ENCODE data around the gene TCP11X2. TPM values are rescaled to one million over a fixed set of nuclear protein-coding genes. Genes with fewer than 3 reads are reported as not detected.

TCP11X2 gene
- total RNA-seq, result not detected

DNA sequence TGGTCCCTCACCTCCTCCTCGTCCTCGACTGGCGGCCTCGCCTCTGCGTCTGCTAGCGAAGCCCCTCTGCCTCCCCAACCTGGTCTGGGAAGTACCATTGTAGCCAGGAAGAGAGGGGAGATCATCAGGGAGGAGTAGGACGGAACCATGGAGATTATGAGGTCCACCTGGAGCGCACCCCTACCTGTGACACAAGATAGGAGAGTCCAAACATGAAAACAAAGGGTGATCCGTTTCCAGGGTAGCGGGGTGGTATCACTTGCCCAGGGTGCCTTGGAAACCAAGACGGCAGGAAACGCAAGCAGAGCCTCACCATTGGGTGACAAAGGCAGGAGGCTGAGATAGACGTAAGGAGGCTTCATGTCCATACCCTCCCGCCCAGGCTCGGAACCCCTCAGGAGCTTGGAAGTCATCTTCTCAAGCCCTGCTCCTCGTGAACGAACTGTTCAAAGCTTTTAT is at the start of gene TCP11X2:
Gene TCP11X2, minus strand, starts transcription at position 51 of the 459 bp plus-strand sequence.

GRCh38 chrX:102515975-102516941 is 44.6 kb upstream of the TCP11X2 start, which contains the start of gene TMSB15A:
TMSB15A (minus strand) TSS chrX:102516739.

GRCh38 chrX:102439908-102440307 is 31.7 kb downstream of the TCP11X2 start, which contains the start of gene NXF2B:
NXF2B (minus strand) TSS chrX:102440008; CDS start chrX:102380036, 59,972 bp downstream.

Other genes starting within 250 kb of the TCP11X2 start
- gene NXF2, start 224.6 kb downstream of the TCP11X2 start, total RNA-seq, result not detected
- not detected for gene NXF2B, start 31.8 kb downstream of the TCP11X2 start, total RNA-seq
- gene TMSB15A, start 44.9 kb upstream of the TCP11X2 start, total RNA-seq, result 1 to 10 TPM; 5.0 to 7.2 TPM
- gene ARMCX5, start 127.7 kb upstream of the TCP11X2 start, total RNA-seq, result 10 to 100 TPM; 18.6 to 34.0 TPM
- gene GPRASP1, start 179.7 kb upstream of the TCP11X2 start, total RNA-seq, result 1 to 10 TPM; 1.0 to 1.3 TPM
- gene GPRASP2, start 240.6 kb upstream of the TCP11X2 start, total RNA-seq, result 10 to 100 TPM in 1 of 2 donors, 1 to 10 TPM in 1; 7.9 to 10.7 TPM
- gene GPRASP3, start 248.9 kb upstream of the TCP11X2 start, total RNA-seq, result 1 to 10 TPM; 2.8 to 3.0 TPM

All from melanocyte of skin (primary cell).